GM19239 (cell line): Measurements from ENCODE around the gene SLC6A17.

Experiments used
- DNase-seq: peaks from one replicate; pipeline ENCODE4 v3.0.0; 2011; ENCODE audit warnings: low spot score; ENCODE audit not compliant: insufficient read length
- FAIRE-seq: peaks from 2 replicates; lab custom pipeline; 2011; peaks lifted over from hg19 to GRCh38; lab: Jason Lieb, UNC

The SLC6A17 gene

GRCh38 chr1:110198746-110199145 lies 48.5 kb downstream of the SLC6A17 start:
- FAIRE-seq, result no peak

GRCh38 chr1:110200190-110200589 lies 49.9 kb downstream of the SLC6A17 start:
- no peak for DNase-seq
- no peak for FAIRE-seq

More at GRCh38 chr1:110198746-110199145, 48.5 kb downstream of the SLC6A17 start:
- no peak for DNase-seq

- FAIRE-seq (no peak), DNase-seq (no peak)
These were observed 50.4 kb downstream of the SLC6A17 start for GRCh38 chr1:110200666-110201065.

DNA sequence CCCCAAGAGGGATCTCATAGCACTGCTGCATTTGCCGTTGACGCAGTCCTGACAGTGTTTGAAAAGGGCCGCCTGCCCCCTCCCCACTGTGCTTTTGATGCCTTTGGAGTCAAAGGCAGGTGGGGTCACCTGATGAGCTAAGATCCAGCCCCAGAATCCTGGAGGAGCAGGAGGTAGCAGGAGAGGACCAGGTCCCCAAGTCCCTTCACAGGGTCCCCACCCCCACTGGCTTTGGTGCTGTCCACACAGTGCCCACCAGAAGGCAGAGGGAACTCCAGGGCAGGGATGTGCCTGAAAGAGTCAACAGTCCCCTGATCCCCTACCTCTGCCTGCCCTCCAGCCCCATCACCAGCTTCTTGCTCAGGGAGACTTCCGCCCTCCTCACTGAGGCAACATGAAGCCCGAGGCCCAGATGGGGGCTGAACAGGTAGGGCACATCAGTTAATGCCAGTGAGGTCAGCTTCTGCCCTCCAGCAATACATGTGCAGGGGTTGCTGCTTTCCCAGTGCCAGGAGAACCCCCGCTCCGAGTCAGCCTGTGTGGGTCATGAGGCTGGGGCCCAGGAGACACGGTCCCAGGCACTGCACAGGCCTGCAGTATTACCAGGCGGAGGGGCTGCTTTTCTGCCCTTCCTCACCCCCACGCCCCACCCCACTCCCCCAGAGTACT lies 51.0 kb downstream of the SLC6A17 start:
- FAIRE-seq (no peak), DNase-seq (no peak)

DNA sequence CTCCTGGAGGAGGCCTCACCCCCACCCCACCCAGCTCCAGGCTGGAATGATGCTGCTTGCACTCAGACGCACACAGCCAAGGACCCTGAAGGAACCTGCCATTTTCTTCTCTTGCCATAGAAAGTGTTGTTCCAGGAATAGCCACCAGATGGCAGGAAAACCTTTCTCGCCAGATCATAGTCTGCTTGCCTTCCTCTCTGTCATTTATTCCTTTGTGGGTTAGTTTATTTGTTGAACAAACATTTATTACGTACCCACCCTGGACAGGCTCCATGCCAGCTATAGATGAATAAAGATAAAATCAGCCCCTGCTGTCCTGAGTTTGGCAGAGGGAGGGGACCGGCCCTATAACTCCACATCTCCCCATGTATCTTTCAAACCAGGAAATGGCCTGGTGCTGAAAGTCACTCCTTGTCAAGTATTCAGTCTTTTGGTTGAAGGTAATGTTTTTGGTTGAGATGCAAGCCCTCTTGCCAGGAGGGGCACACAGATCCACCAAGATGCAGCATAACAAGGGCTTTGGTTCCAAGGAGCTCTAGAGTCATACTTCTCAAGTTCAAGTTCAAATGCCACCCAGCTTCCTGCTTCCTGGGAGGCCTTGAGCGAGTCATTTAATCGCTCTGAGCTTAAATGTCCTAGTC lies 52.8 kb downstream of the SLC6A17 start:
- DNase-seq (peak; percentile 62), FAIRE-seq (peak; percentile 92)

- no peak for FAIRE-seq
- no peak for DNase-seq
These were observed 54.9 kb downstream of the SLC6A17 start for GRCh38 chr1:110205156-110205555.

- FAIRE-seq (no peak), DNase-seq (no peak)
These were observed 55.4 kb downstream of the SLC6A17 start for GRCh38 chr1:110205591-110206155.

- FAIRE-seq (no peak), DNase-seq (no peak)
These were observed 56.1 kb downstream of the SLC6A17 start for GRCh38 chr1:110206261-110206920.

GRCh38 chr1:110207831-110208230 lies 57.5 kb downstream of the SLC6A17 start:
- FAIRE-seq (peak; percentile 64), DNase-seq (peak; percentile 68)

GRCh38 chr1:110208916-110209645 lies 58.8 kb downstream of the SLC6A17 start:
- DNase-seq (no peak), FAIRE-seq (no peak)

DNA sequence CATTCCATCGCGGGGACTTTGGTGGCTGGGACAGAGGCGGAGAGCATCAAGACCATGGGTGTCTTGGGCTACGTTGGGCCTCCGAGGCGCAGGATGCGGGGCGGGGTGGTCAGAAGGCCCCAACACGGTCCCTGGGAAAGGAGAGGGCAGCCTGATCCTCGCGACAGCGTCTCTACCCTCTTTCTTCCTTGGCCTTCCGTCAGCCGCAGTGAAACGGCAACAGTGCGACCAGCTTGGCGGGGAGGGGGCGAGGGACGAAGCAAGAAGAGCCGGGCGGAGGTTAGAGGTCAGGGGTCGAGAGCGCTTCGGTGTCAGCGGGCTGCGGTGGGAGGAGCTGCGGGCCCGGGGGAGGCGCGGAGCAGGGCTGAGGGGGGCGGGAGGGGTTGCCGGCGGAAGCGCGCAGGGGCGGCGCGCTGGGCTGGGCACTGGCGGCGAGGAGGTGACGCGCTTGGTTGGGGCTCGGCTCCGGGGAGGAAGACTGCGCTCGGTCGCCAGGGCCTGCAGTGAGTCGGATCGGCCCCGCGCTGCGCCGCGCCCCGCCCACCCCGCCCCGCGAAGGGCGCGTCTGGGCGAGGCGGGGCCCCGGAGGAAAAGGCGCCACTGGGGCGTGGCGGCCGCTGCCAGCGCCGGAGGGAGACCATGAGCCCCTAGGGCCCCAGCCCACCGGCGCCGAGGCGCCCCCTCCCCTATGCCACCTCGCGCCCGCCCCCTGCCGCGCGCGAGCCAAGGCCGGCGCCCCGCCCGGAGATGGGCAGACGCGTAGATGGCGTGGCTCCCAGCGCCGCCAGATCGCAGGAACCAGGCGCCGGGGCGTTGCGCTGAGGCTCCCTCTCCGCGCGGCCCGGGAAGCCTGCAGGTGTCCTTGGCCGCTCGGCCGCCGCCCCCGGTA lies 59.7 kb downstream of the SLC6A17 start, which contains the start of gene KCNC4:
Gene KCNC4, plus strand, starts transcription at position 600 of the 889 bp plus-strand sequence. CDS start 1,186 bp downstream, outside the sequence.
- peak; percentile 91 for FAIRE-seq
- peak; percentile 95 for DNase-seq

DNA sequence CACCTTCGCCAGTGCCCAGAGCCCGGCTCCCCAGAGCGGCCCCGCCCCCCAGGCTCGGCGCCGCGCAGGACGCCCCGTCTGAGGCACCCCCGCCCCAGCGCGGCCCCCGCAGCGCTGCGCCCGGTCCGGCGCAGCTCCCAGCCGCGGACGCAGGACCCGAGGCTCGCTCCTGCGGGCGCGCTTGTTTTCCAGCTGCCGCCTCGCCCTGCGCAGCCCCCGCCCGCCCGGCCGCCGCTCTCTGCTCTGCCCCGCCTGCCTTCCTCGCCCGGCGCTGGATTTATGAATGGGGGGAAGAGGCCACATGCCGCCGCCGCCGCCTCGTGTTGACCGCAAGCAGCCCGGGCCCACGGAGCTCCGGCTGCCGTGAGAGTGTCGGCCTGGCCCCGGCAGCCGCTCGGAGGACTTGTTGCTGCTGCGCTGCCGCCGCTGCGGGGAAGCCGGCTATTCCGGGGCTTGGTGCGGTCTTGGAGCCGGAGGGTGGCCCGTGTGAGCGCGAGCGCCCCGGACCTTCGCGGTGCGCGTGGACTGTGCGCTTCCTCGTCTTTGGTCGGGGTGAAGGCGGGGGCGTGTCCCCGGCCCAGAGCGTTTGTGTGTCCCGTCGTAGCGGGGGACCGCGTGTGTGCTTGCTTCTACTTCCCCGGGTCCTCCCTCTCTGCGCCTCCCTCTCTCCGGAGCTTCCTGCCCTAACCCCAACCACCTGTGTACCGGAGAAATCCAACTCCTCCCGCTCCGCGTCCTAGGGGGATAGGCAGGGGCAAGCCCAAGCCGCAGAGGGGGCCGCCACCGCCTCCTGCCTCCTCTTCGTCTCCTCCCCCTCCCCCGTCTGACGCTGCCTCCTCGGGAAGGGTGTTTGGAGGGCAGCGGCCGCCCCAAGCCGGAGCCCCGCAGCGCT lies 60.6 kb downstream of the SLC6A17 start:
- no peak for FAIRE-seq

GRCh38 chr1:110211496-110212168 lies 61.3 kb downstream of the SLC6A17 start:
- DNase-seq (no peak), FAIRE-seq (peak; percentile 57)

More for the DNA sequence above, 60.6 kb downstream of the SLC6A17 start:
- peak; percentile 62 for DNase-seq

DNA sequence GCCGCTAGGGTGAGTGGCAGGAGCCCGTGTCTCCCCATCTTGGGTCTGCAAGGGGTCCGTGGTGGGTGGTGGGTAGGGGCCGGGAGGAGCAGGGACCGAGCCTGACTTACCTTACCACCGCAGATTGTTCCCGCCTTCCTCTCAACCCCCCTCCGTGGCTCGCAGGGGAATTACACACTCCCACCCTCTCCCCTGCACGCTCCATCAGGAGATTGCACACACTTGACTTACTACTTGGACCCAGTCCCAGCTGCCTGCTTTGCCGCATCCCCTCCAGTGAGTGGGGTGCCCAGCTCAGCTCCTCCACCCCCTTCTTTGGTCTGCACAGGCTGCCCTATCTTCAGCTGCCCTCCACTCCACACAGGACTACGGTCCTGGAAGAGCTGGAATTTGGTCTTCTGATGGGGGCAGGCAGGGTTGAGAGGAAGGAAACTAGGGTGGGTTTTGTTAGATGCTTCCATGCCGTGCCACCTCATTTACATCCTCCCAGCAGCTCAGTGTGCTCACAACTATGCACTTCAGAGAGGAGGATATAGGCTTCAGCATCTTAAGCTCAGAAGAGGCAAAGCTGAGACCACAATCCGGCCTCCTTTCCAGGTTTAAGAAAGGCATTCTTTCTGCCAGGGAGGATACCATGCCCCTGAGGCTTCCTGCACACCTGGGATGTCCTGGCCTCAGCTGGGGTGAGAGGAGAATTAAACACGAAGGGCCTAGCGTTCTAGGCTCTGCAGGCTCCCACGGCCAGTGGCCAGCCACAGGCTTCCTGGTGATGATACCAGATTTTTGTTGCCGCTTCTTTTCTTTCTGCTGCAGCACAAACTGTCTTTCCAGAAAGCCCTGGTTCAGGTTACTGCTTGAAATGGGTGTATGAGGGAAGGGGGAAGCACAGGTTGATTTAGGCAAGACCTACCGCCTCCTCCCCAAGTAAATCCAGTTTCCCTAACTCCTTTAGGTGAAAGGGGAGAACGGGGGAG lies 62.2 kb downstream of the SLC6A17 start:
- FAIRE-seq (no peak), DNase-seq (no peak)

GRCh38 chr1:110213143-110213540 lies 62.8 kb downstream of the SLC6A17 start:
- FAIRE-seq, result no peak
- no peak for DNase-seq
